NCI-H526 (cell line): ENCODE results near the gene MEPCE.
"Not testable (repeated sequence)": the region's sequence is repeated elsewhere in the genome, so short reads cannot be mapped to it uniquely, and the experiment has no call there.

Experiments
- DNase-seq, 2 experiments: peaks; one replicate each; lab custom pipeline; 2025; lab: John Stamatoyannopoulos, UW

The MEPCE gene

GRCh38 chr7:100429637-100430492 is at the start of gene MEPCE:
Gene MEPCE (plus strand): TSS chr7:100429831. CDS start chr7:100430019, 188 bp downstream.
- DNase-seq = peak; percentile 94 to 99

DNA sequence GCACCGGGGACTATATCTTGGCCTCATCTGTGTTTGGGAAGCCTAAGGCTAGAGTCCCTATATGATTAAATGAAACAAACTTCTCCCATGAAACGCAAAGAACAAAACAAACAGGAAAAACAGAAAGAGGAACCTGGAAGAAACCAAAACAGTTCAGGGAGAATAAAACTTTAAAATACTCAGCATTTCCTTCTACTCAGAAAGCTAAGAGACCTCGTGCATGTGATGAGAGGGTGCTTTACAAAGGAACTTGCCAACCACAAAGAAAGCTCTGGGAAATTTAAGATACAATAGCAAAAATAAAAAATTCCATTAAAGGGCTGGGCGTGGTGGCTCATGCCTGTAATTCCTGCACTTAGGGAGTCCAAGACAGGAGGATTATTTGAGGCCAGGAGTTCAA is 49.4 kb upstream of the MEPCE start:
- no peak for DNase-seq

GRCh38 chr7:100381531-100382233 is 47.9 kb upstream of the MEPCE start:
- not testable (repeated sequence) for DNase-seq

GRCh38 chr7:100382234-100382853 is 47.3 kb upstream of the MEPCE start:
- DNase-seq = not testable (repeated sequence)

DNA sequence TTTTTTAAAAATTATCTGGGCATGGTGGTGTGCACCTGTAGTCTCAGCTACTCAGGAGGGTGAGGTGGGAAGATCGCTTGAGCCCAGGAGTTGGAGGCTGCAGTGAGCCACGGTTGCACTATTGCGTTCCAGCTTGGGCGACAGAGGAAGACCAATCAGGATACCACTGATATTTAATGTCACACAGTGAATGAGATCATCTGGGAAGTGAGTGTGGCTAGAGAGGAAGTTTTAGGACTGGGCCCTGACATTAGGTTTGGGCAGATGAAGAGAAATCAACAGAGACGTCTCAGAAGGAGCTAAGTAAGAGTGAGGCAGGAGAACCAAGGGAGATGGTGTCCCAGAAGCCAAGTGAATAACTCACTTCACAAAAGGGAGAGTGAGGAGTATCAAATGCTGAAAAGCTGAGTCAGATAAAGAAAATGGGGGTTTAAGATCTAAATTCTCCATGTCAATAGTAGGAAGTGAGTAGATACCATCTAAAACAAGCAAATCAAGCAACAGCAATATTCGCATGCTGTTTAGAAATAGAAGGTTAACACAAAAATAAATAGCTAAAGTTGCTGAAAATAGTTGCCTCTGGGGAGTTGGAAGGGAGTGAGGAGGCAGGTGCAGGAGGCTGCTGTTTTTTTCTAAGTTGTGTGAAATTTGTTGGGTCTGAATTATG is 44.9 kb upstream of the MEPCE start:
- no peak for DNase-seq

DNA sequence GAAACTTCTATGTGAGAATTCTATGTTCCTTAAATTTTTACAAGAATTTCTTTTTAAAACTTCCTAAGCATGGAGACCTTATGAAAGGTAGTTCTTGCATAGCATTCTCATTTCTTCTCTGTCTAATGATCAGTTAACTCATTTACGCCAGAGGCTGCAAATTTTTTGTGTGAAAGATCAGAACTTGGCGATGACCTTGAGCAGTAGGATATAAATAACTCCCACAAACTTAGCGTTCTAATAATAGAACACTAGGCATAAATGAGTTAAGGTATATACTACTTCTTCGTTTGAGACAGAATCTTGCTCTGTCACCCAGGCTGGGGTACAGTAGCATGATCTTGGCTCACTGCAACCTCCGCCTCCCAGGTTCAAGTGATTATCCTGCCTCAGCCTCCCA is 42.7 kb upstream of the MEPCE start:
- no peak for DNase-seq

DNA sequence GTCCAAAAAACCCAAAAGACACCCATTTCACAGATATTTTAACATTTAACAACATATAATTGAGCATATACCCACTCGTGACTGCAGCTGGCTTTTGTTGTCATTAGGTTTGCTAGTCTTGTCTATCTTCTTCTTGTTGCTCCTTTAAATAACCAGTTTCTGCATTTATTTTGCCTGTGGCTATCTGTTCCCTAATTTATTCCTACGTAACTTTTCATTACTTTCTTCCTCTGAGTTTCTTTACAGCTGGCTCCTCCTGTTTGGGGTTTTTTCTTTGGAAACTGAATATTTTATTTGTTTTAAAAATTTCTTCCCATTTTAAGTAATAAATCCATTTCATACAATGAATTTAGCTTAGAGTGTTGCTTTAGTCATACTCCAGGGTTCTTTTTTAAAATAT is 41.9 kb upstream of the MEPCE start:
- DNase-seq = no peak

DNA sequence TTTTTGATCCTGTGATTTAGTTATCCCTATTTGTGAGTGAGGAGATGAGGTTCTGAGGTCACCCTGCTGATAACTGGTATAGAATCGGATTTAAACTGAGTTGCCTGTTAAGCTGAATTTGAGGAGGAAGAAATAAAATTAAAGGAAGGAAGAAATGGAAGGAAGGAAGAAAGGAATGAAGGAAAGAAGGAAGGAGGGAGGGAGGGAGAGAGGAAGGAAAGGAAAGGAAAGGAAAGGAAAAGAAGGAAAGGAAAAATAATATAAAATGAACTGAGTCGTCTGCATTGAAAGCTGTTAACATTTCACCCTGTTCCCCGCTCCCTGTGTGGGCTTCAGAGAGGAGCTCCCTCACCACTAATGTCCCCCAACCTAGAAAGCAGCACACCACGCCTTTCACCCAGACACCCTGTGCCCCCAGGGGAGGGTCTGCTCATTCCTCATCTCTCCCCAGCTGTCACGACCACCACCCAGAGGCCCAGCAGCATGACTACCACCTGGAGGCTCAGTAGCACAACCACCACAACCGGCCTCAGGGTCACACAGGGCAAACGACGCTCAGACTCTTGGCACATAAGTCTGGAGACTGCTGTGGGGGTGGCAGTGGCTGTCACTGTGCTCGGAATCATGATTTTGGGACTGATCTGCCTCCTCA is 40.1 kb upstream of the MEPCE start:
- DNase-seq = no peak

GRCh38 chr7:100390286-100391009 is 39.2 kb upstream of the MEPCE start:
- DNase-seq = no peak

GRCh38 chr7:100393233-100393905 is 36.3 kb upstream of the MEPCE start:
- no peak for DNase-seq

- no peak for DNase-seq
Observed at GRCh38 chr7:100394077-100394476, 35.6 kb upstream of the MEPCE start.

DNA sequence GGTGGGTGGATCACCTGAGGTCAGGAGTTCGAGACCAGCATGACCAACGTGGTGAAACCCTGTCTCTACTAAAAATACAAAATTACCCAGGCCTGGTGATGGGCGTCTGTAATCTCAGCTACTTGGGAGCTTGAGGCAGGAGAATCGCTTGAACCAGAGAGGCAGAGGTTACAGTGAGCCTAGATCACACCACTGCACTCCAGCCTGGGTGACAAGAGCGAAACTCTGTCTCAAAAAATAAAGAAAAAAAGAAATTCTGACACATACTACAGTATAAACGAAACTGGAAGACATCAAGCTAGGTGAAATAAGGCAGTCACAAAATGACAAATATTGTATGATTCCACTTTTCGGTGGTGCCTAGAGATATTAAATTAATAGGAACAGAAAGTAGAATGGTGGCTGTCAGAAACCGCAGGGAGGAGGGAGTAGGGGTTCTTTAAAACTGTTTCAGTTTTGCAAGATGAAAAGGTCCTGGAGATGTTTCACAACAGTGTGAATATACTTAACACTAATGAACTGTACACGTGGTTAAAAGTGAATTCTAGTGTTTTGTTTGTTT is 33.1 kb upstream of the MEPCE start:
- no peak for DNase-seq

- no peak for DNase-seq
Observed at GRCh38 chr7:100397315-100398081, 32.1 kb upstream of the MEPCE start.

GRCh38 chr7:100398239-100398638 is 31.4 kb upstream of the MEPCE start:
- DNase-seq = no peak

DNA sequence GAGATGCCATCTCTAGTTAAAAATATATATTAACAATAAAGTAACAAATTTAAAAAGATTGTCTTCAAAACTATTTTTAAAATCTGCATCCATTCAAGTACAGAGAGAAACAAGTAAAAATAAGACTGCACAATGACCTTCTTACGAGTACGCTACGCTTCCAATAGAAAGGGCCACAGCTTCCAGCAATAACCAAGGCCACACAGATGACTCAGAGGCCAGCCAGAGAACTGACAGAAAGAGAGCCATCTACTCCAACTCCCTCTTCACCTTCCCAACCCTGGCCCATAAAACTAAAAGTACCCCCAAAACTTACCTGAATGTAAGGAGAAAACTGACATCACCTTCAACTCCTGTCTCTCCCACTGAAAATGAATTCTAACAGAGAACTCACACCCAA is 29.6 kb upstream of the MEPCE start:
- no peak for DNase-seq

DNA sequence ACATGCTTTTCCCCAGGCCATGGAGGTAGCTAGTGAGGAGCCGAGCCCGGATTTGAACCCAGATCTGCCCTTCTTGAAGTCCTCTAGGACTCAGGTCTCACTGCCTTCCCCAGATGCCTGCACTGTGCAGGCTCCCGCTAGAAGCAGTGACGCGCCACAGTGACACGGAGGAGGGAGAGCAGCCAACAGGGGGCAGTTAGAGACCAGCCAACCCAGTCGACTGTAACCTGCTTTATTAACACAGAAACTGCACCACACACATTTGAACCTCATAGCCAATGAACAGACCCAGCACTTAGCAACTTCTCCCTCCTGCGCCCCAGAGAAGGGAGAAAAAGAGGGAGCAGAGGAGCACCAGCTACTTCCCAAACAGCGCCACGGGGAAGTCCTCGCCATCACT is 29.0 kb upstream of the MEPCE start:
- peak in 1 of 2 experiments; percentile 39 for DNase-seq

DNA sequence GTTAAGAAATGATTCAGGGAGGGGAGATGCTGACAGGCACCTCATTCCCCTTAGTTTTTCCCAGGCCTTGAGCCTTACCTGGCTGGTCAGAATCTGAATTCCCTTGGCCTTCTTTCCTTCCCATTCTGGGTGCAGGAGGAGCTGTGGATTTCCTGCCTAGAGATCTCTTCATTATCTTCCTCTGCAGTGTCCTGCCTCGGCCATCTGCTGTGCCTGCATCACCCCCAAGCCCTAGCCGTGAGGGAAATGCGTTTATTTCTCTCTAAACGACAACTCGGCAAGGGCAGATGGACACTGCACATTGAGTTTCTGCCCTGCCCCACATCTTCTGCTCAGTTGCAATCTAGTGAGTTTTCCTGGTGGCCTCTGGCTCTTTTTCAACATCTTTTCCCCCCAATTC is 27.8 kb upstream of the MEPCE start:
- DNase-seq = no peak

- DNase-seq = no peak
Observed at GRCh38 chr7:100402241-100402640, 27.4 kb upstream of the MEPCE start.

GRCh38 chr7:100406767-100407166 is 22.9 kb upstream of the MEPCE start:
- no peak for DNase-seq
